Anterior cingulate cortex (tissue), 58 donors: Measurements from ENCODE around the gene TMEM126A.
"Not testable (repeated sequence)": the region's sequence is repeated elsewhere in the genome, so short reads cannot be mapped to it uniquely, and the experiment has no call there.

ENCODE experiments used
- DNase-seq, 58 donors: peaks; one replicate each; lab custom pipeline; 2025; lab: John Stamatoyannopoulos, UW

Gene TMEM126A

GRCh38 chr11:85647604-85648299, at the start of gene TMEM126A:
Gene TMEM126A (plus strand): TSS chr11:85647967. CDS start chr11:85650256, 2,289 bp downstream.
- peak; percentile 46 to 93 (median 82) for DNase-seq

- no peak for DNase-seq
Observed at GRCh38 chr11:85599083-85599482, 48.7 kb upstream of the TMEM126A start.

GRCh38 chr11:85602526-85603213, 45.1 kb upstream of the TMEM126A start:
- no peak for DNase-seq

GRCh38 chr11:85603220-85603619, 44.5 kb upstream of the TMEM126A start:
- no peak for DNase-seq

GRCh38 chr11:85606237-85606636, 41.5 kb upstream of the TMEM126A start:
- not testable (repeated sequence) for DNase-seq

- DNase-seq, result not testable (repeated sequence)
Observed at GRCh38 chr11:85608621-85609020, 39.1 kb upstream of the TMEM126A start.

- not testable (repeated sequence) for DNase-seq
Observed at GRCh38 chr11:85609286-85609685, 38.5 kb upstream of the TMEM126A start.

- DNase-seq, result not testable (repeated sequence)
Observed at GRCh38 chr11:85611643-85612042, 36.1 kb upstream of the TMEM126A start.

- no peak for DNase-seq
Observed at GRCh38 chr11:85619499-85619898, 28.3 kb upstream of the TMEM126A start.

- DNase-seq, result no peak
Observed at GRCh38 chr11:85620256-85620655, 27.5 kb upstream of the TMEM126A start.

- DNase-seq, result peak in 1 of 58 donors; percentile 1
Observed at GRCh38 chr11:85626496-85626895, 21.3 kb upstream of the TMEM126A start.

- DNase-seq, result peak in 43 of 58 donors; percentile 10 to 78 (median 49)
Observed at GRCh38 chr11:85627332-85627997, 20.3 kb upstream of the TMEM126A start, which contains the start of gene DLG2. Gene DLG2 (minus strand): TSS chr11:85627344.

GRCh38 chr11:85627998-85628770, 19.6 kb upstream of the TMEM126A start, which contains the start of gene TMEM126B:
Gene TMEM126B (plus strand): TSS chr11:85628593. CDS start chr11:85628608, 15 bp downstream.
- DNase-seq, result peak; percentile 70 to 99 (median 98)

- DNase-seq, result no peak
Observed at GRCh38 chr11:85628771-85629341, 18.9 kb upstream of the TMEM126A start.

- no peak for DNase-seq
Observed at GRCh38 chr11:85634747-85635146, 13.0 kb upstream of the TMEM126A start.

GRCh38 chr11:85643191-85643614, 4.6 kb upstream of the TMEM126A start:
- no peak for DNase-seq

GRCh38 chr11:85647078-85647477, 689 bp upstream of the TMEM126A start:
- DNase-seq, result no peak

GRCh38 chr11:85651118-85651517, 3.4 kb downstream of the TMEM126A start:
- DNase-seq, result no peak

- no peak for DNase-seq
Observed at GRCh38 chr11:85652786-85653447, 5.2 kb downstream of the TMEM126A start.
